HepG2 (cell line): Measurements from ENCODE around the gene CDK5RAP1. TPM values are rescaled to one million over a fixed set of nuclear protein-coding genes. Genes with fewer than 3 reads are reported as not detected.

ENCODE experiments used
- ATAC-seq: fragments of 200-7000 bp; cut with Tn5 transposase; 3 replicates; pipeline ENCODE4 v1.9.1; 2020; ENCODE audit warnings: mild to moderate bottlenecking, moderate library complexity
- Bru-seq: library from RNA; stranded (reverse); fragments of 400-500 nt; gene quantifications from one replicate; lab custom pipeline; 2021; lab: Mats Ljungman, UMichigan
- BruChase-seq, 2 experiments: library from RNA; stranded (reverse); fragments of 400-500 nt; gene quantifications; one replicate each; lab custom pipeline; 2021; lab: Mats Ljungman, UMichigan
- BruUV-seq: library from RNA; stranded (reverse); fragments of 400-500 nt; replicated peaks from 2 replicates; lab custom pipeline; 2021; lab: Mats Ljungman, UMichigan
- CTCF ChIA-PET: fragments of 300-600 bp; formaldehyde crosslinking; extraction: SDS; loops from one replicate; lab custom pipeline; 2021; ENCODE audit warnings: low total read pairs, inconsistent platforms, low intra/inter-chr PET ratio; lab: Yijun Ruan, JAX
- POLR2A ChIA-PET: fragments of 350-600 bp; sonication (Branson Sonifier 250); formaldehyde crosslinking; loops from one replicate; lab custom pipeline; 2020; ENCODE audit warnings: antibody characterized with exemption, inconsistent platforms; lab: Yijun Ruan, JAX
- DNase-seq: peaks from one replicate; pipeline ENCODE4 v3.0.0-alpha.2; 2015; ENCODE audit warnings: low spot score
- FAIRE-seq: peaks from 3 replicates; lab custom pipeline; 2011; peaks lifted over from hg19 to GRCh38; lab: Jason Lieb, UNC
- H2AFZ ChIP-seq: one replicate; pipeline ENCODE4 v1.6.1; 2011; ENCODE audit warnings: low read length, inconsistent platforms
- H3K27ac ChIP-seq: fragments of 300-600 bp; 3 replicates; pipeline ENCODE4 v1.8.0; 2011; ENCODE audit warnings: mixed run types, mild to moderate bottlenecking, mixed read lengths, low read length, inconsistent platforms; ENCODE audit not compliant: insufficient read depth; ENCODE audit errors: extremely low read length
- H3K27me3 ChIP-seq, 2 experiments: fragments of 200-600 bp in 1 of 2; 2 replicates in 1 of 2; 3 replicates in 1 of 2; pipeline versions ENCODE4 v1.6.0 to v1.8.0; 2011; ENCODE audit warnings: low read length in 2 of 2, mild to moderate bottlenecking in 2 of 2, moderate library complexity in 2 of 2, inconsistent platforms in 1 of 2; ENCODE audit not compliant: insufficient read depth in 2 of 2, control insufficient read depth in 1 of 2
- H3K36me3 ChIP-seq, 2 experiments: fragments of 200-600 bp in 1 of 2; replicated peaks in 1 of 2; 2 replicates in 1 of 2; 3 replicates in 1 of 2; pipeline versions ENCODE4 v1.5.1 to v1.8.0; 2011; ENCODE audit warnings: low read length in 2 of 2, inconsistent platforms in 1 of 2; ENCODE audit not compliant: insufficient read depth in 2 of 2, control insufficient read depth in 1 of 2
- H3K4me1 ChIP-seq: 2 replicates; pipeline ENCODE4 v1.5.1; 2012; ENCODE audit warnings: low read length, inconsistent platforms; ENCODE audit not compliant: insufficient read depth
- H3K4me2 ChIP-seq: 2 replicates; pipeline ENCODE4 v1.6.0; 2011; ENCODE audit warnings: low read depth, low read length, inconsistent platforms
- H3K4me3 ChIP-seq, 3 experiments: fragments of 200-600 bp in 1 of 3; sonication (generic), shearing (Covaris generic) in 1 of 3; replicated peaks in 1 of 3; 2 replicates each; pipeline ENCODE4 v1.5.1; 2011 to 2016; ENCODE audit warnings: low read length in 3 of 3, inconsistent platforms in 2 of 3, low read depth in 2 of 3, mild to moderate bottlenecking in 2 of 3, control low read depth in 1 of 3, mixed read lengths in 1 of 3; ENCODE audit not compliant: insufficient read depth in 1 of 3
- H3K79me2 ChIP-seq: one replicate; pipeline ENCODE4 v1.6.1; 2011; ENCODE audit warnings: low read length, inconsistent platforms; ENCODE audit not compliant: insufficient read depth
- H3K9ac ChIP-seq: 2 replicates; pipeline ENCODE4 v1.6.0; 2011; ENCODE audit warnings: mild to moderate bottlenecking, low read depth, low read length, inconsistent platforms; ENCODE audit not compliant: insufficient read depth
- H3K9me3 ChIP-seq: 2 replicates; pipeline ENCODE4 v1.5.1; 2012; ENCODE audit warnings: mild to moderate bottlenecking, low read length
- H4K20me1 ChIP-seq: 2 replicates; pipeline ENCODE4 v1.6.0; 2011; ENCODE audit warnings: inconsistent platforms, mild to moderate bottlenecking, low read length, moderate library complexity; ENCODE audit not compliant: insufficient read depth
- KLF15 ChIP-seq: sonication (generic); formaldehyde crosslinking; IDR thresholded peaks from 2 replicates; pipeline ENCODE4 v1.8.1; 2023; ENCODE audit warnings: borderline replicate concordance, mild to moderate bottlenecking, inconsistent platforms, missing genetic modification reagents, mixed read lengths
- MIER3 ChIP-seq: IDR thresholded peaks from 2 replicates; pipeline ENCODE4 v1.6.1; 2016; ENCODE audit warnings: missing compliant biosample characterization, borderline replicate concordance
- ZBTB21 ChIP-seq: sonication (generic); formaldehyde crosslinking; IDR thresholded peaks from 2 replicates; pipeline ENCODE4 v1.4.0; 2020; ENCODE audit warnings: missing genetic modification reagents
- ZBTB3 ChIP-seq: sonication (generic); formaldehyde crosslinking; IDR thresholded peaks from 2 replicates; pipeline ENCODE4 v1.4.0; 2020; ENCODE audit warnings: low read depth, mild to moderate bottlenecking, moderate library complexity, missing genetic modification reagents, borderline replicate concordance
- ZHX2 ChIP-seq, 2 experiments: sonication (generic) in 1 of 2; formaldehyde crosslinking in 1 of 2; IDR thresholded peaks; 2 replicates each; pipeline versions ENCODE4 v1.6.1 to v1.9.0; 2014 to 2022; ENCODE audit warnings: antibody characterized with exemption in 1 of 2, borderline replicate concordance in 1 of 2, inconsistent platforms in 1 of 2, low read depth in 1 of 2, missing genetic modification reagents in 1 of 2
- ZNF441 ChIP-seq: sonication (generic); formaldehyde crosslinking; IDR thresholded peaks from 2 replicates; pipeline ENCODE4 v1.7.0; 2021; ENCODE audit warnings: missing genetic modification reagents, borderline replicate concordance
- WGBS: methylation state at CpG from one replicate; pipeline ENCODE4 v1.1.6; 2017; ENCODE audit warnings: low lambda C conversion rate; 5-methylcytosine and 5-hydroxymethylcytosine counted together
- in situ Hi-C: cut with HindIII; loops from 2 replicates; pipeline ENCODE4 v1.10.0; 2017; ENCODE audit warnings: low pct_unique_long_range_greater_than_20kb; ENCODE audit not compliant: extremely low pct_ligation_motif_present
- intact Hi-C: fragments of 100-400 bp; cut with micrococcal nuclease; formaldehyde crosslinking; loops from one replicate; pipeline ENCODE4 v1.10.0; 2022; ENCODE audit not compliant: unreplicated experiment
- long read RNA-seq, 2 experiments: library from RNA in 1 of 2; library from polyadenylated mRNA in 1 of 2; stranded (forward) in 1 of 2; unstranded in 1 of 2; transcript quantifications; one replicate each; pipeline ENCODE4 v2.0.0, GENCODE V29; 2019 to 2022
- polyA minus RNA-seq, 3 experiments: library from RNA; depleted of rRNA, polyadenylated mRNA; stranded (reverse); fragments of >200 nt; gene quantifications; 2 replicates each; pipeline ENCODE4 v1.2.3, GENCODE V29; 2011; ENCODE audit warnings: low replicate concordance in 1 of 3
- polyA plus RNA-seq, 8 experiments: library from polyadenylated mRNA; depleted of rRNA in 3 of 8; stranded (reverse) in 7 of 8; unstranded in 1 of 8; fragments of >200 nt; fragmentation: Illumina TruSeq in 4 of 8; extraction: Trizol in 4 of 8; gene quantifications; 2 replicates each; pipeline versions ENCODE4 v1.2.1 to v1.2.3, GENCODE V29; 2011 to 2016; ENCODE audit warnings: low read depth in 4 of 8, missing spikeins in 1 of 8, mixed read lengths in 1 of 8; ENCODE audit not compliant: insufficient read depth in 1 of 8
- total RNA-seq, 5 experiments: library from RNA; depleted of rRNA; stranded (reverse); fragments of >200 nt; fragmentation: Illumina TruSeq; extraction: Trizol; gene quantifications; 2 replicates each; pipeline ENCODE4 v1.2.3, GENCODE V29; 2016; ENCODE audit warnings: low read depth in 1 of 5
- TF ChIP-seq, protein P1 (sequence below): sonication (generic); formaldehyde crosslinking; conservative IDR thresholded peaks from 2 replicates; pipeline ENCODE4 v1.8.0; 2022; ENCODE audit warnings: missing genetic modification reagents

Gene CDK5RAP1
- total RNA-seq (2016; rRNA removed; fragmentation: Illumina TruSeq; extraction: Trizol) (98.2 and 104 TPM in 2 replicates), polyA plus RNA-seq (2011; rRNA removed) (52.9 and 53.6 TPM in 2 replicates), polyA minus RNA-seq (2011; rRNA and poly(A)+ RNA removed; ENCODE audit: low replicate concordance) (54.6 and 84.0 TPM in 2 replicates), Bru-seq, nascent RNA (percentile 80 among the genes with signal in this experiment), BruChase-seq, experiment 1, labeled RNA remaining after a 6-hour chase (percentile 86 among the genes with signal in this experiment), BruChase-seq, experiment 2, labeled RNA remaining after a 2-hour chase (percentile 85 among the genes with signal in this experiment)
- 18.5 and 25.5 TPM in 2 replicates for total RNA-seq (2016; cell fraction: cytosol; rRNA removed; fragmentation: Illumina TruSeq; extraction: Trizol; ENCODE audit: low read depth)
- total RNA-seq (2016; cell fraction: insoluble cytoplasmic fraction; rRNA removed; fragmentation: Illumina TruSeq; extraction: Trizol) = 93.5 and 105 TPM in 2 replicates
- 26.4 and 27.7 TPM in 2 replicates for total RNA-seq (2016; cell fraction: membrane; rRNA removed; fragmentation: Illumina TruSeq; extraction: Trizol)
- total RNA-seq (2016; cell fraction: nucleus; rRNA removed; fragmentation: Illumina TruSeq; extraction: Trizol) = 58.6 and 74.7 TPM in 2 replicates
- 47.3 and 49.4 TPM in 2 replicates for polyA plus RNA-seq (2011; cell fraction: cytosol; rRNA removed)
- polyA plus RNA-seq (2011; cell fraction: nucleus; rRNA removed) = 76.2 and 82.6 TPM in 2 replicates
- 44.4 and 51.1 TPM in 2 replicates for polyA plus RNA-seq (2012)
- polyA plus RNA-seq (2016; cell fraction: cytosol; fragmentation: Illumina TruSeq; extraction: Trizol; ENCODE audit: low read depth) = 10.1 and 10.8 TPM in 2 replicates
- 79.4 and 80.6 TPM in 2 replicates for polyA plus RNA-seq (2016; cell fraction: insoluble cytoplasmic fraction; fragmentation: Illumina TruSeq; extraction: Trizol; ENCODE audit: low read depth)
- polyA plus RNA-seq (2016; cell fraction: membrane; fragmentation: Illumina TruSeq; extraction: Trizol; ENCODE audit: low read depth) = 13.2 and 15.4 TPM in 2 replicates
- polyA plus RNA-seq (2016; cell fraction: nucleus; fragmentation: Illumina TruSeq; extraction: Trizol; ENCODE audit: insufficient read depth, low read depth) = 158 TPM in 2 replicates
- polyA minus RNA-seq (2011; cell fraction: cytosol; rRNA and poly(A)+ RNA removed) = 22.6 and 31.7 TPM in 2 replicates
- 50.5 and 51.2 TPM in 2 replicates for polyA minus RNA-seq (2011; cell fraction: nucleus; rRNA and poly(A)+ RNA removed)
- long read RNA-seq, experiment 1, transcript CDK5RAP1-202 (14 exons, 2,122 nt) = major isoform, 81 of 109 reads
- long read RNA-seq, experiment 1, partial matches to known transcripts = 10 of 109 reads
- long read RNA-seq, experiment 1, other reads (novel, unspliced or antisense) = 18 of 109 reads
- long read RNA-seq, experiment 2, transcript CDK5RAP1-202 (14 exons, 2,122 nt) = major isoform, 27 of 79 reads
- long read RNA-seq, experiment 2, partial matches to known transcripts = 19 of 79 reads
- long read RNA-seq, experiment 2, other reads (novel, unspliced or antisense) = 32 of 79 reads

GRCh38 chr20:33401184-33401920 lies at the start of gene CDK5RAP1:
Gene CDK5RAP1, minus strand, starts transcription at chr20:33401519. Its CDS starts 4,455 bp downstream, at chr20:33397064.
- under 1% methylated on average over 33 of the region's 43 CpGs for WGBS
- TF ChIP-seq KLF15 (CRISPR knock-in tag) = 0 out of 2 replicates have a peak, but pooled peaks have one; percentile 43
- TF ChIP-seq ZBTB21 = peak; percentile 85
- TF ChIP-seq, protein P1, sequence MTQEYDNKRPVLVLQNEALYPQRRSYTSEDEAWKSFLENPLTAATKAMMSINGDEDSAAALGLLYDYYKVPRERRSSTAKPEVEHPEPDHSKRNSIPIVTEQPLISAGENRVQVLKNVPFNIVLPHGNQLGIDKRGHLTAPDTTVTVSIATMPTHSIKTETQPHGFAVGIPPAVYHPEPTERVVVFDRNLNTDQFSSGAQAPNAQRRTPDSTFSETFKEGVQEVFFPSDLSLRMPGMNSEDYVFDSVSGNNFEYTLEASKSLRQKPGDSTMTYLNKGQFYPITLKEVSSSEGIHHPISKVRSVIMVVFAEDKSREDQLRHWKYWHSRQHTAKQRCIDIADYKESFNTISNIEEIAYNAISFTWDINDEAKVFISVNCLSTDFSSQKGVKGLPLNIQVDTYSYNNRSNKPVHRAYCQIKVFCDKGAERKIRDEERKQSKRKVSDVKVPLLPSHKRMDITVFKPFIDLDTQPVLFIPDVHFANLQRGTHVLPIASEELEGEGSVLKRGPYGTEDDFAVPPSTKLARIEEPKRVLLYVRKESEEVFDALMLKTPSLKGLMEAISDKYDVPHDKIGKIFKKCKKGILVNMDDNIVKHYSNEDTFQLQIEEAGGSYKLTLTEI = no peak
- TF ChIP-seq ZNF441 (CRISPR knock-in tag) = peak; percentile 86
- peak; percentile 100 for TF ChIP-seq MIER3
- peak; percentile 94 for TF ChIP-seq ZBTB3
- peak; percentile 95 for TF ChIP-seq ZHX2 (IDR thresholded peaks at IDR 0.05; ENCODE audit: low read depth)
- TF ChIP-seq ZHX2 (CRISPR knock-in tag; IDR thresholded peaks at IDR 0.05; ENCODE audit: borderline replicate concordance) = peak; percentile 39; the same call in 1 of the 2 replicates

More at GRCh38 chr20:33401184-33401920, at the start of gene CDK5RAP1:
- Histone ChIP-seq H3K79me2 (peaks cover 47% of the 10 kb centered on the region), H2AFZ (peak within 1 kb of the TSS; percentile 50), H3K27ac (peak within 1 kb of the TSS; percentile 59), H3K4me1 (peaks cover 26% of the 10 kb centered on the region), H3K4me3 (peak within 1 kb of the TSS; percentile 84 to 96 (median 85)), H3K9me3 (no peaks in the 10 kb centered on the region), H4K20me1 (no peaks in the 10 kb centered on the region), H3K4me2 (peak within 1 kb of the TSS; percentile 96), H3K9ac (peak within 1 kb of the TSS; percentile 86), H3K36me3 (peaks cover 7 to 11% of the 10 kb centered on the region in 2 experiments), H3K27me3 (peaks cover 0 to 3% of the 10 kb centered on the region in 2 experiments; a peak in 1 of 5 replicates)
- intact Hi-C loops = loop anchor here (2.0 to 5.0 kb wide), 2 partner anchors 41 to 261 kb away; partner anchors contain the start of genes C20orf144 and SNTA1
- peak; percentile 93 for DNase-seq
- ChIA-PET POLR2A (interaction anchor here (0.6 to 4.2 kb wide), 14 partner anchors 8 to 711 kb away, joined by 3 to 56 read pairs (median 4); partner anchors contain the start of genes CBFA2T2, CHMP4B, EIF2S2 and SNTA1), CTCF (interaction anchor here (0.8 kb wide), 1 partner anchor 43 kb away, joined by 4 read pairs; no protein-coding TSS in a partner anchor)
- ATAC-seq = peak; percentile 93
- in situ Hi-C loops = no loop called here
- FAIRE-seq = peak; percentile 90
- BruUV-seq = no TSS peak
